Suprapubic skin (tissue), 4 donors: ENCODE results near the gene DCTN5.

Experiments used
- EP300 ChIP-seq: sonication (generic); formaldehyde crosslinking; IDR thresholded peaks from one replicate; pipeline ENCODE4 v1.6.1; 2017; ENCODE audit warnings: antibody characterized with exemption
- POLR2A ChIP-seq, 2 donors: fragments of 450-650 bp; IDR thresholded peaks; one replicate each; pipeline ENCODE4 v1.6.1; 2017; ENCODE audit warnings: antibody characterized with exemption in 2 of 2, mild to moderate bottlenecking in 2 of 2, moderate library complexity in 2 of 2
- POLR2AphosphoS5 ChIP-seq, 3 donors: sonication (generic); formaldehyde crosslinking; IDR thresholded peaks; one replicate each; pipeline ENCODE4 v1.6.1; 2017; ENCODE audit warnings: antibody characterized with exemption in 3 of 3
- TF ChIP-seq, protein P1 (sequence below), 2 donors: fragments of 200-600 bp in 1 of 2; fragments of 450-650 bp in 1 of 2; sonication (generic) in 1 of 2; IDR thresholded peaks; one replicate each; pipeline ENCODE4 v1.5.1; 2016 to 2019; ENCODE audit warnings: antibody characterized with exemption in 2 of 2, mild to moderate bottlenecking in 1 of 2, moderate library complexity in 1 of 2

DNA sequence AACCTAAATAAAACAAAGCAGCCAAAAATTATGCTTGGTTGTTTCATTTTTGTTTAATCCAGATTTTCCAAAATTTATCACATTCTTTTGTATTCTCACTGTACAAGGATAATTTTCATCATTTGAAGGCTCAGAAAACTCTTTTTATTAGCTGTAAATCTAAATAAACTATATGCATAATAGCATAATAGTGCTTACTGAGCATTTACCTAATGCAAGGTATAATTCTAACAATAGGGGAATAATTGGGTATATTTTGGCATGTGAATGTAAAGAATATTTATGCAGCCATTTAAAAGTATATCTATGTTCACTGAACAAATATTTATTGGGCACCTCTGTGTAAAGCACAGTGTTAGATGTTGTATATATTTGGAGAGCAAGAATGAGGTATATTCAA, 17.2 kb upstream of the DCTN5 start:
- TF ChIP-seq, protein P1, sequence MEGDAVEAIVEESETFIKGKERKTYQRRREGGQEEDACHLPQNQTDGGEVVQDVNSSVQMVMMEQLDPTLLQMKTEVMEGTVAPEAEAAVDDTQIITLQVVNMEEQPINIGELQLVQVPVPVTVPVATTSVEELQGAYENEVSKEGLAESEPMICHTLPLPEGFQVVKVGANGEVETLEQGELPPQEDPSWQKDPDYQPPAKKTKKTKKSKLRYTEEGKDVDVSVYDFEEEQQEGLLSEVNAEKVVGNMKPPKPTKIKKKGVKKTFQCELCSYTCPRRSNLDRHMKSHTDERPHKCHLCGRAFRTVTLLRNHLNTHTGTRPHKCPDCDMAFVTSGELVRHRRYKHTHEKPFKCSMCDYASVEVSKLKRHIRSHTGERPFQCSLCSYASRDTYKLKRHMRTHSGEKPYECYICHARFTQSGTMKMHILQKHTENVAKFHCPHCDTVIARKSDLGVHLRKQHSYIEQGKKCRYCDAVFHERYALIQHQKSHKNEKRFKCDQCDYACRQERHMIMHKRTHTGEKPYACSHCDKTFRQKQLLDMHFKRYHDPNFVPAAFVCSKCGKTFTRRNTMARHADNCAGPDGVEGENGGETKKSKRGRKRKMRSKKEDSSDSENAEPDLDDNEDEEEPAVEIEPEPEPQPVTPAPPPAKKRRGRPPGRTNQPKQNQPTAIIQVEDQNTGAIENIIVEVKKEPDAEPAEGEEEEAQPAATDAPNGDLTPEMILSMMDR (IDR thresholded peaks at IDR 0.05) = no peak
- TF ChIP-seq POLR2AphosphoS5 (IDR thresholded peaks at IDR 0.05) (no peak), POLR2A (IDR thresholded peaks at IDR 0.05) (no peak), EP300 (no peak)
